HG03060 (cell line): ENCODE measurements around the gene SLC7A5.
A peak's percentile ranks its signal among the peaks of the same experiment; 100 is the strongest.
"Not testable (repeated sequence)": the region's sequence is repeated elsewhere in the genome, so short reads cannot be mapped to it uniquely, and the experiment has no call there.

ENCODE experiments used
- ATAC-seq: cut with Tn5 transposase; IDR thresholded peaks from one replicate; pipeline ENCODE4 v1.9.1; 2021; ENCODE audit warnings: low read depth, moderate number of reproducible peaks; ENCODE audit not compliant: unreplicated experiment

SLC7A5 gene

GRCh38 chr16:87862597-87863326, 6.5 kb downstream of the SLC7A5 start:
- ATAC-seq, result not testable (repeated sequence)

- ATAC-seq, result not testable (repeated sequence)
Observed at GRCh38 chr16:87861300-87862099, 7.8 kb downstream of the SLC7A5 start.

- no peak for ATAC-seq
Observed at GRCh38 chr16:87860553-87861299, 8.6 kb downstream of the SLC7A5 start.

GRCh38 chr16:87858151-87858993, 10.9 kb downstream of the SLC7A5 start:
- ATAC-seq, result not testable (repeated sequence)

GRCh38 chr16:87856791-87857228, 12.5 kb downstream of the SLC7A5 start:
- no peak for ATAC-seq

- no peak for ATAC-seq
Observed at GRCh38 chr16:87855852-87856715, 13.2 kb downstream of the SLC7A5 start.

- ATAC-seq, result no peak
Observed at GRCh38 chr16:87854907-87855683, 14.2 kb downstream of the SLC7A5 start.

GRCh38 chr16:87854053-87854906, 15.0 kb downstream of the SLC7A5 start:
- no peak for ATAC-seq

- ATAC-seq, result peak; percentile 48
Observed at GRCh38 chr16:87853411-87854052, 15.8 kb downstream of the SLC7A5 start.

GRCh38 chr16:87851601-87852000, 17.7 kb downstream of the SLC7A5 start:
- no peak for ATAC-seq

GRCh38 chr16:87851141-87851587, 18.1 kb downstream of the SLC7A5 start:
- ATAC-seq, result no peak

GRCh38 chr16:87850009-87851006, 19.0 kb downstream of the SLC7A5 start:
- no peak for ATAC-seq

- ATAC-seq, result no peak
Observed at GRCh38 chr16:87849419-87850008, 19.8 kb downstream of the SLC7A5 start.

- no peak for ATAC-seq
Observed at GRCh38 chr16:87848676-87849345, 20.5 kb downstream of the SLC7A5 start.
